ENCODE measurements around the gene TEX35.
"Not testable (repeated sequence)": the region's sequence is repeated elsewhere in the genome, so short reads cannot be mapped to it uniquely, and the experiment has no call there.

The TEX35 gene

GRCh38 chr1:178498896-178499675, 13.8 kb upstream of the TEX35 start:
- H3K36me3 ChIP-seq (replicated peaks) = no peaks in the 10 kb centered on the region
- H3K27me3 ChIP-seq (ENCODE audit: low read depth) = no peaks in the 10 kb centered on the region
- H3K4me3 ChIP-seq = no peak overlapping the region
- in situ Hi-C loops (cut with MboI; ENCODE audit: low sequenced_read_pairs) = no loop called here
- DNase-seq (ENCODE audit: low spot score in 2 of 2) = no peak
- H3K4me1 ChIP-seq = no peaks in the 10 kb centered on the region
- no peaks in the 10 kb centered on the region for H3K9me3 ChIP-seq

GRCh38 chr1:178500091-178500770, 12.7 kb upstream of the TEX35 start:
- in situ Hi-C loops (cut with MboI; ENCODE audit: low sequenced_read_pairs) = no loop called here
- Histone ChIP-seq H3K4me3 (no peak overlapping the region), H3K4me1 (no peaks in the 10 kb centered on the region), H3K36me3 (replicated peaks) (no peaks in the 10 kb centered on the region), H3K27me3 (ENCODE audit: low read depth) (no peaks in the 10 kb centered on the region), H3K9me3 (no peaks in the 10 kb centered on the region)
- DNase-seq (ENCODE audit: low spot score in 2 of 2) = peak in 1 of 2 experiments; percentile 38

DNA sequence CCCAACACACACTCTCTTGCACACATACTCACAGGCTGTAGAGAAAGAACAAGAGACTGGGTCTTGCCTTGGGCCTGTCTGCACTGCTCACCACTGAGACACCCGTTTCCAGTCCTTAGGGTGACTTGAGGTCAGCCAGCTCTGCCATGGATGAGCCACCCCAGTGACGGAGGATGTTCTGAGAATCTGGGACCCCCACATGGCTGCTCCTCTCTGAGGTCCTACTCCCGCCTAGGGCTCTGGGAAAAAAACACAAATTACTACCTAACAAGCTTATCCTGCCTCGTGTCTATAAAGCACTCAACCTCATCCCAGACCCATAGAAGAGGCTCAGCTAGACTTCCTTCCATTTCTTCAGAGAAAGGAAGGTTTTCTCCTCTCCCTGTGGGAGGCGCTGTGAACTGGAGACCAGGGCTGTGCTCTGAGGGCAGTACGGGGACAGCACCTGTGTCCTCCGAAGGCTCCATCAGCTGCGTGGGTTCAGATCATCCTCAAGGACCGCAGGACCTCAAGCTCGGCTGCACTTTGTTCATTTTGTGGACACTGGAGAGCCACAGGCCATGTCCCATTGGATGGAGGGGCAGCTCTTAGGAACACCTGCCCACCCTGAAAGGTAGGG, 11.9 kb upstream of the TEX35 start:
- no peak for DNase-seq (ENCODE audit: low spot score in 2 of 2)
- Histone ChIP-seq H3K9me3 (no peaks in the 10 kb centered on the region), H3K4me1 (no peaks in the 10 kb centered on the region), H3K27me3 (ENCODE audit: low read depth) (no peaks in the 10 kb centered on the region), H3K4me3 (no peak overlapping the region), H3K36me3 (replicated peaks) (no peaks in the 10 kb centered on the region)
- in situ Hi-C loops (cut with MboI; ENCODE audit: low sequenced_read_pairs) = no loop called here

- in situ Hi-C loops (cut with MboI; ENCODE audit: low sequenced_read_pairs) = no loop called here
These were observed 11.1 kb upstream of the TEX35 start for GRCh38 chr1:178501705-178502329.

DNA sequence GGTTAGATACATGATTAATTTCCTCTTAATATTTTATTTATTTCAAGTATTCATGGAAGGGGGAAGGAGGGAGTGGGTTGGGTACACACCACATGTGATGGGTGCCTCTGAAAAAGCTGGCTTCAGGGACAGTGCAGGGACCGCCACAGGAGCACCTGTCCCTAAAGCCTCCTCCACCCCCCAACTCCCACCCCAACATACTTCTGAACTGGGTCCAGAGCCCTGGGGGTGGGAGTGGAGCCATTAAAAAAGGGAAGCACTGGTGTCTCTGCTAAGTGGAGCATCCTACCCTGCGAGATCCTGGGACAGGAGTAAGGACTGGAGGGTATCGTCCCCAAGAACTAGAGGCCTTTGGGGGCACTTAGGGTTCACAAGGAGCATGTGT, 10.6 kb upstream of the TEX35 start:
- in situ Hi-C loops (cut with MboI; ENCODE audit: low sequenced_read_pairs) = no loop called here
- Histone ChIP-seq H3K27me3 (ENCODE audit: low read depth) (no peaks in the 10 kb centered on the region), H3K9me3 (no peaks in the 10 kb centered on the region)

More at GRCh38 chr1:178501705-178502329, 11.1 kb upstream of the TEX35 start:
- H3K4me3 ChIP-seq = no peak overlapping the region
- no peaks in the 10 kb centered on the region for H3K9me3 ChIP-seq
- H3K36me3 ChIP-seq (replicated peaks) = no peaks in the 10 kb centered on the region
- no peaks in the 10 kb centered on the region for H3K4me1 ChIP-seq
- DNase-seq (ENCODE audit: low spot score in 2 of 2) = peak; percentile 52 to 91
- H3K27me3 ChIP-seq (ENCODE audit: low read depth) = no peaks in the 10 kb centered on the region

DNA sequence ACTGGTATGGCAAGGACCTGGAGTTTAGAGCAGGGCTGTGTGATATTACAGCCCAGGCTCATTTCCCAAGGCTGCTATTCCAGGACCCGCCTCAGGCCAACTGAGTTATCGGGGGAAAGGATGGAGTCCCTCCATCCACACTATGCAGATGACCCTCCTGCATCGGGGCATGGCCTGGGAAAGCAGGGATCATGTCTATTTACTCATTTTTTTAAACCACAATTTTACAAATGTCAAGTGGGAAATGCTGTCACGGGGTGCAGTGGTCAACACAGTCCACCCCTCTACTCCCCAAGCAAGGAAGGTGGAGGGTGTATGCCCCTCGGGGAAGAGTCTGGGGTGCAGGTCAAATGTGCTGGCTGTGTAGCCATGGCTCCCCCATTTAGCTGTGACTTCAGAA, 10.1 kb upstream of the TEX35 start:
- no peaks in the 10 kb centered on the region for H3K9me3 ChIP-seq
- in situ Hi-C loops (cut with MboI; ENCODE audit: low sequenced_read_pairs) = no loop called here
- H3K36me3 ChIP-seq (replicated peaks) = no peaks in the 10 kb centered on the region
- no peak overlapping the region for H3K4me3 ChIP-seq
- H3K27me3 ChIP-seq (ENCODE audit: low read depth) = no peaks in the 10 kb centered on the region
- no peaks in the 10 kb centered on the region for H3K4me1 ChIP-seq
- no peak for DNase-seq (ENCODE audit: low spot score in 2 of 2)

More for the DNA sequence above, 10.6 kb upstream of the TEX35 start:
- no peaks in the 10 kb centered on the region for H3K36me3 ChIP-seq (replicated peaks)
- H3K4me3 ChIP-seq = no peak overlapping the region
- DNase-seq (ENCODE audit: low spot score in 2 of 2) = no peak
- no peaks in the 10 kb centered on the region for H3K4me1 ChIP-seq

- H3K9me3 ChIP-seq; H3K27me3 ChIP-seq (ENCODE audit: low read depth); H3K36me3 ChIP-seq (replicated peaks); H3K4me1 ChIP-seq; DNase-seq (ENCODE audit: low spot score in 2 of 2); H3K4me3 ChIP-seq; in situ Hi-C loops (cut with MboI; ENCODE audit: low sequenced_read_pairs): not testable (repeated sequence)
These were observed 9.6 kb upstream of the TEX35 start for GRCh38 chr1:178503316-178503715.

DNA sequence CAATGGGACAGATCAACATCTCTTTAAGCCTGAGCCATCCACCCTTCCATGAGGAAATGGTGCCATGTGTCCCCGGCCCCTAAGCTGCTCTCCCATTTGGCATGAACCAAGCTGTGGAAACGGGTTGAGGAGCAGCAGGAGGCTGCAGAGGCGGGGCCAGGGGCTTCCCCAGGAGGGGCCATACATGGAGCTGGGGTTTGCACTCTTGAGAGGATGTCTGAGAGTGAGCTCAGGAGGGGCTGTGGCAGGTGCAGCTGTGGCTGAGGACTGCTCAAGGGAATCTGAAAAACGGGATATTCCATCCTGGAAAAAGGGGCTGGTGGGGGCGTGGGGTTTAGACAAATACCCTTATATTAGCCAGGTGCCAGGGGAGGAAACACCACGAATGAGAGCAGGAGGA, 9.1 kb upstream of the TEX35 start:
- H3K27me3 ChIP-seq (ENCODE audit: low read depth) = no peaks in the 10 kb centered on the region
- in situ Hi-C loops (cut with MboI; ENCODE audit: low sequenced_read_pairs) = no loop called here
- H3K4me3 ChIP-seq = no peak overlapping the region
- no peaks in the 10 kb centered on the region for H3K36me3 ChIP-seq (replicated peaks)
- DNase-seq (ENCODE audit: low spot score in 2 of 2) = no peak
- H3K4me1 ChIP-seq = no peaks in the 10 kb centered on the region
- H3K9me3 ChIP-seq = no peaks in the 10 kb centered on the region

DNA sequence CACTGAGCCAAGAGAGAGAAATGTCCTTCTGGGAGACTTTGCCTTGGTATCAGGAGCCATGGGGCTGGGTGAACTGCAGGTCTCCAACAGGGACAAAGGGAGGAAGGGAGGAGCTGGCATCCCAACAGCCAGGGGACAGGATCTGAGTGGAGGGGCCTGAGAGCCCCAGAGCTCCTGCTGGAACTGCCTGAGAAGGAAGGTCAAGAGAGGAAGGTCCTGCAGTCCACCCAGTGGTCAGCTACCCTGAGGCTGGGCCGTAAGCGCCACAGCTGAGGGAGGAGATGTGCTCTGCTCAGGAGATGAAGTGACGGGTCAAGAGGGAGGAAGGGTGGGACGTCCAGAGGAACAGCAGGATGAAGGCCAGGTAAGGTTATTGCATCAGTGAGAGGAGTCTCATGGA, 8.6 kb upstream of the TEX35 start:
- Histone ChIP-seq H3K27me3 (ENCODE audit: low read depth) (no peaks in the 10 kb centered on the region), H3K4me3 (no peak overlapping the region), H3K36me3 (replicated peaks) (no peaks in the 10 kb centered on the region), H3K4me1 (no peaks in the 10 kb centered on the region), H3K9me3 (no peaks in the 10 kb centered on the region)
- DNase-seq (ENCODE audit: low spot score in 2 of 2) = no peak
- in situ Hi-C loops (cut with MboI; ENCODE audit: low sequenced_read_pairs) = no loop called here

DNA sequence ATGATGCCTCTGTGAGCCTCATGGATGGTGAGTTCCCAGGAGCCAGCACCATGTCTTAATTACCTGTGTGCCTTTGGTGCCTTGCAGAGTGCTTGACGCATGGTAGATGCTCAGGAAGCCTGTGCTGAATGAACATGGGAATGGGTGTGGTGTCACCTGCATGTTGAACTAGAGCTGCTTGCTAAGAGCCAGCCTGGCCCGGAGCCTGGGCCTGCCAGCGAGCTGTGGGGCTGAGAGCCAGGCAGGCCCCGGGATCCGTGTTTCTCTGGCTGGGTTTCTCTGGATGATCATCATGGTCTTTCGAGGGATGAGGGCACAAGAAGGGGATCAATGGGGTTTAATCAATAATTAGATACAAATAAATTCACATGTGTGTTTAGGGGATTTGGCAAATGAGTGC, 6.7 kb upstream of the TEX35 start:
- in situ Hi-C loops (cut with MboI; ENCODE audit: low sequenced_read_pairs) = no loop called here
- no peak for DNase-seq (ENCODE audit: low spot score in 2 of 2)
- H3K9me3 ChIP-seq = no peaks in the 10 kb centered on the region

DNA sequence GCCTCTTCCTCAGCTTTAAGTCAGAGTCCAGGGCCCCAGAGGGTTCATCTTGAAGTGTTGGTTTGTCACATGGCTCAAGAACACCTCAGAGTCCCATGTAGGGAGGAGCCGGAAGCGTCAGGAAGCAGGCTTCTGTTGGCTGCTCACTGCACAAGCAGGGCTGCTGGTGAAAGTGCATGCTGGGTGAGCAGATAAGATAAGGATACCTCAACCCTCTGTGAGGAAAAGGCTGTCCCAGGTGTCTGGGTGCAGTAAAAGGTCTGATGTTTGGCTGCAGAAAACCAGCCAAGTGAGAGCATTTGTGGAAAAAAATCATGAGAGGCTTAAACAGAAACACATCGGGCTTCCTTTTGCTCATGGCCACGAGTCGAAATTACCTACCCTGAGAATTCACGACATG, 6.2 kb upstream of the TEX35 start:
- in situ Hi-C loops (cut with MboI; ENCODE audit: low sequenced_read_pairs) = no loop called here
- H3K36me3 ChIP-seq (replicated peaks) = no peaks in the 10 kb centered on the region
- no peak for DNase-seq (ENCODE audit: low spot score in 2 of 2)
- no peak overlapping the region for H3K4me3 ChIP-seq
- no peaks in the 10 kb centered on the region for H3K4me1 ChIP-seq
- no peaks in the 10 kb centered on the region for H3K9me3 ChIP-seq
- no peaks in the 10 kb centered on the region for H3K27me3 ChIP-seq (ENCODE audit: low read depth)

More for the DNA sequence above, 6.7 kb upstream of the TEX35 start:
- Histone ChIP-seq H3K36me3 (replicated peaks) (no peaks in the 10 kb centered on the region), H3K4me1 (no peaks in the 10 kb centered on the region), H3K27me3 (ENCODE audit: low read depth) (no peaks in the 10 kb centered on the region), H3K4me3 (no peak overlapping the region)

DNA sequence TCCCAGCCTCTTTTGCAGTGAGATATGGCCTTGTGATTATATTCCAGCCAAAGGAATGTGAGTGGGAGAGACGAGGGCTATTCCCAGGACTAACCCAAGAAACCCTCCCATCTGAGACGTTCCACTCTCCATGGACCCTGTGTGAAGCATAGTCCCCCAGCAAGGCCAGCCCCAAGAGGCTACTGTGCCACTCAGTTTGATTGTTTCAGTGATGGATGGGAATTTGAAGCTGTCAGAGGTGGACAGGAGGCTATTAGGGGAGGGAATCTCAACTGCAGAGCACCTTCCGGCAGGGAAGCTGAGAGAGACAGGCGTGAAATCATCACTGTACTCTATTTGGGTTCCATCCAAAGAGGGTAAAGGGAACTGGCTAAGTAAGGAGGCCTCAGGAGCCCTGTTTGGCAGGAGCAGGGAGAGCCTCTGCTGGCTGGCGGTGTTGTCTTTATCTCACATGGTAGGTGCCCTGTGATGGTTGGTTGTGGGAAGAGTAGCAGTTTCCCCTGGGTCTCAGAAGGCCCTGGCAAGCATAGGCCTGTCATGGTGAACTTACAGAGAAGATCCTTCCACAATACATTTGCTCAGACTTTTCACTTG, 3.4 kb upstream of the TEX35 start:
- Histone ChIP-seq H3K9me3 (no peaks in the 10 kb centered on the region), H3K4me1 (no peaks in the 10 kb centered on the region), H3K27me3 (ENCODE audit: low read depth) (no peaks in the 10 kb centered on the region), H3K4me3 (no peak overlapping the region), H3K36me3 (replicated peaks) (no peaks in the 10 kb centered on the region)
- no peak for DNase-seq (ENCODE audit: low spot score in 2 of 2)
- in situ Hi-C loops (cut with MboI; ENCODE audit: low sequenced_read_pairs) = no loop called here

DNA sequence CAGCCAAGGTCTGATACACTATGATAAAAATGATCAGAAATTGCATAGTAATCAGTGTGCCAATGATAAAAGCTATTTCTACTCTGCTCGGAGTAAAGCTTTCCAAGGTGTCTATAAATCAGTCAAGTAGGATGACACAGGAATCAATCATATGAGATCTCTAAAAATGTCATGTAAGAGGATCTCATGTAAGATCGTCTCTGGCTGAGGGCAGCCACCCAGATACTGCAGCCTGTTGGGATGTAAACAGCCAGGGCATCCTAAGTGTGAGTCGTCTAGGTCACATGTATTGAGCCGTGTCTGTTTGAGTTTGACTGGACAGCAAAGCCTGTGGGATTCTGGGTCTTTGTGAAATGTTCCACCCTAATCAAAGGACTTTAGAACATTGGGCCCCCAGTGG, 2.8 kb upstream of the TEX35 start:
- Histone ChIP-seq H3K27me3 (ENCODE audit: low read depth) (no peaks in the 10 kb centered on the region), H3K4me3 (no peak overlapping the region), H3K4me1 (no peaks in the 10 kb centered on the region), H3K9me3 (no peaks in the 10 kb centered on the region), H3K36me3 (replicated peaks) (no peaks in the 10 kb centered on the region)
- no peak for DNase-seq (ENCODE audit: low spot score in 2 of 2)
- in situ Hi-C loops (cut with MboI; ENCODE audit: low sequenced_read_pairs) = no loop called here
